ENCODE results near the gene UBC.
A peak's percentile ranks its signal among the peaks of the same experiment; 100 is the strongest.

Gene UBC

DNA sequence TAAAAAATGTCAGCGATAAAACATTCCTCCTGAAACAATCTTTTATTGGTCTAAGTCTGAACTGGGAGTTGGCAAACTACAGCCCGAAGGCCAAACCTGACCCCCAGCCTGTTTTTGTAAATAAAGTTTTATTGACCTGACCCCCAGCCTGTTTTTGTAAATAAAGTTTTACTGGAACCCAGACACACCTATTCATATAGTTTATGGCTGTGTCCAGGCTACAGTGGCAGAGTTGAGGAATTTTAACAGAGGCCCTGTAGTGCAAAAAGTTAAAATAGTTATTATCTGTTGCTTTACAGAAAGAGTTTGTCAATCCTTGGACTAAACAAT, 38.7 kb downstream of the UBC start:
- TF ChIP-seq, protein P1, sequence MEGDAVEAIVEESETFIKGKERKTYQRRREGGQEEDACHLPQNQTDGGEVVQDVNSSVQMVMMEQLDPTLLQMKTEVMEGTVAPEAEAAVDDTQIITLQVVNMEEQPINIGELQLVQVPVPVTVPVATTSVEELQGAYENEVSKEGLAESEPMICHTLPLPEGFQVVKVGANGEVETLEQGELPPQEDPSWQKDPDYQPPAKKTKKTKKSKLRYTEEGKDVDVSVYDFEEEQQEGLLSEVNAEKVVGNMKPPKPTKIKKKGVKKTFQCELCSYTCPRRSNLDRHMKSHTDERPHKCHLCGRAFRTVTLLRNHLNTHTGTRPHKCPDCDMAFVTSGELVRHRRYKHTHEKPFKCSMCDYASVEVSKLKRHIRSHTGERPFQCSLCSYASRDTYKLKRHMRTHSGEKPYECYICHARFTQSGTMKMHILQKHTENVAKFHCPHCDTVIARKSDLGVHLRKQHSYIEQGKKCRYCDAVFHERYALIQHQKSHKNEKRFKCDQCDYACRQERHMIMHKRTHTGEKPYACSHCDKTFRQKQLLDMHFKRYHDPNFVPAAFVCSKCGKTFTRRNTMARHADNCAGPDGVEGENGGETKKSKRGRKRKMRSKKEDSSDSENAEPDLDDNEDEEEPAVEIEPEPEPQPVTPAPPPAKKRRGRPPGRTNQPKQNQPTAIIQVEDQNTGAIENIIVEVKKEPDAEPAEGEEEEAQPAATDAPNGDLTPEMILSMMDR (IDR thresholded peaks at IDR 0.05): no peak
- no peaks in the 10 kb centered on the region for H3K36me3 Mint-ChIP-seq (ENCODE audit: low read depth)
- no peak for DNase-seq
- no peak overlapping the region for H3K27ac Mint-ChIP-seq
- no peaks in the 10 kb centered on the region for H3K9me3 Mint-ChIP-seq
- H3K27me3 Mint-ChIP-seq (ENCODE audit: low read depth, poor library complexity): peaks cover 8% of the 10 kb centered on the region
- no peak overlapping the region for H3K4me3 Mint-ChIP-seq
- H3K4me1 Mint-ChIP-seq: peaks cover 31% of the 10 kb centered on the region

DNA sequence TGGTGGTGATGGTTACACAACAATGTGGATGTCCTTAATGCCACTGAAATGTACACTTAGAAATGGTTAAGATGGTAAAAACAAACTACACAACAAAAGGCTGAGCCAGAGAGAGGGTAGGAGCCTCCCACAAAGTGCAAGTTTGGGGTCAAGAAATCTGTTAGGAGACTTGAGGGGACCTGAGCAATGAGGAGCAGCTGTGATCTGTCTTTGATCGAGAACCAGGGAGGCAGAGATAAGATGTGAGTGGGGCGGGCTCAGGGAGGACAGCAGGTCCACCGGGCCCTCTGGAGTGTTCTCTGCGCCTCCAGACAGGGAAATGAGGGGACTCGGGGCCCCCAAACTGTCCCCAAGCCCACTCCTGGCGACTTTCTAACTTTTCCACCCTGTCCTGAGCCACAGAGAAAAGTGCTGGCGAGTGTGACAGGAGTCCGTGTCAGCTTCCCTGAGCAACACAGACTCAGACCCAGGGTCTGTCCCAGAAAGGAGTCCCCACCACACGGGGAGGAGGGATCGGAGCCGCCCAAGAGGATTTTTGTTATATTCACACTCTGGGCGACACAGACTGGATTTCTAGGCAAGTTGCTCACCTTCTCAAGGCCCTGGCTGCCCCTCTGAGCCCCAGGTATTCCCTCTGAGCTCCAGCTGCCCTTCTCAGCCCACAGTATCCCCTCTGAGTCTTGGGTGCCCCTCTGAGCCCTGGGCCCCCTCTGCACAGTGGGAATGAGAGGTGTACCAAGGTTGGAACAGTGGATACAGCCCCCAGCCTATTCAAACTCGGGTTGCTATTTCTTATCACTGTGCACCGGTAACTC, 39.3 kb downstream of the UBC start:
- Mint-ChIP-seq H3K4me1 (peaks cover 31% of the 10 kb centered on the region), H3K4me3 (no peak overlapping the region), H3K27ac (peak overlapping the region; percentile 15), H3K36me3 (ENCODE audit: low read depth) (no peaks in the 10 kb centered on the region), H3K27me3 (ENCODE audit: low read depth, poor library complexity) (peaks cover 8% of the 10 kb centered on the region), H3K9me3 (no peaks in the 10 kb centered on the region)
- DNase-seq: no peak
- TF ChIP-seq, protein P1 (IDR thresholded peaks at IDR 0.05): no peak

- H3K36me3 Mint-ChIP-seq (ENCODE audit: low read depth): no peaks in the 10 kb centered on the region
- H3K9me3 Mint-ChIP-seq: no peaks in the 10 kb centered on the region
- TF ChIP-seq, protein P1 (IDR thresholded peaks at IDR 0.05): no peak
- peaks cover 35% of the 10 kb centered on the region for H3K4me1 Mint-ChIP-seq
- DNase-seq: no peak
- peaks cover 8% of the 10 kb centered on the region for H3K27me3 Mint-ChIP-seq (ENCODE audit: low read depth, poor library complexity)
- H3K4me3 Mint-ChIP-seq: no peak overlapping the region
- no peak overlapping the region for H3K27ac Mint-ChIP-seq
These were observed 40.3 kb downstream of the UBC start for GRCh38 chr12:124874188-124874587.

DNA sequence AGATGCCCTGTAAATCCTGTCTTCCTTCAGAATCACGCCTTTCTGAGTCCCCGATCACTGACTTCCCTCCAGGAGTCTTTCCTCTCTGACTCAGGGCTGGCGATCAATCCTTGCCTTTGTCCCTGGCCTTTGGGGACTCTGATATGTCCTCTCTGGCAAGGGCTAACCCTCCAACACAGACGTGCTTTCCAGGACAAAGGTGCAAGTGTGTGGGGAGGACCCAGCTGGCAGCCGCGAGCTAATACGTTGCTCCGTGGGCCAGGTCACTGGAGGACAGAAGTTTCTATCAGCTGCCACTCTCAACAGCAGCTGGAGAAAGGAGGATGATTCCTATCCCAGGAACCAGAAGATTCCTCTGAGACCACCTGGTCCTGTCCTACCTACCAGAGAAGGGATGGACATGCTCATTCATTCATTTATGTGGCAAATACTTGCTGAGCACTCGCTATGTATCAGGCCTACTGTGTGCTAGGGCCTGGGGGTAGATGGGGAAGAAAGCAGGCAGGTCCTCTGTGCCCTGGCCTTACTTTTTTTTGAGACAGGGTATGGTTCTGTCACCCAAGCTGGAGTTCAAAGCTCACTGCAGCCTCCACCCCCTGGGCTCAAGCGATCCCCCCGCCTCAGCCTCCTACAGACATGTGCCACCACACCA, 42.3 kb downstream of the UBC start:
- TF ChIP-seq, protein P1 (IDR thresholded peaks at IDR 0.05): no peak
- H3K4me3 Mint-ChIP-seq: no peak overlapping the region
- H3K36me3 Mint-ChIP-seq (ENCODE audit: low read depth): no peaks in the 10 kb centered on the region
- H3K27me3 Mint-ChIP-seq (ENCODE audit: low read depth, poor library complexity): peaks cover 21% of the 10 kb centered on the region
- H3K9me3 Mint-ChIP-seq: no peaks in the 10 kb centered on the region
- peak overlapping the region; percentile 43 for H3K27ac Mint-ChIP-seq
- H3K4me1 Mint-ChIP-seq: peaks cover 41% of the 10 kb centered on the region
- no peak for DNase-seq

GRCh38 chr12:124871297-124871696, 43.2 kb downstream of the UBC start:
- TF ChIP-seq, protein P1 (IDR thresholded peaks at IDR 0.05): no peak
- H3K27me3 Mint-ChIP-seq (ENCODE audit: low read depth, poor library complexity): peaks cover 20% of the 10 kb centered on the region
- DNase-seq: no peak
- no peak overlapping the region for H3K27ac Mint-ChIP-seq
- no peaks in the 10 kb centered on the region for H3K9me3 Mint-ChIP-seq
- H3K36me3 Mint-ChIP-seq (ENCODE audit: low read depth): no peaks in the 10 kb centered on the region
- peaks cover 46% of the 10 kb centered on the region for H3K4me1 Mint-ChIP-seq
- H3K4me3 Mint-ChIP-seq: no peak overlapping the region
